GM12875 (cell line): ENCODE measurements around the gene CENPVL3.

Source experiments
- H3K4me3 ChIP-seq: one replicate; pipeline ENCODE4 v1.5.1; 2011; ENCODE audit warnings: low read depth, low read length, control low read depth
- CTCF ChIP-seq: IDR thresholded peaks from 2 replicates; pipeline ENCODE4 v1.5.1; 2011; ENCODE audit warnings: low read depth, mild to moderate bottlenecking, control low read depth, inconsistent platforms, low read length, moderate library complexity, borderline replicate concordance; ENCODE audit not compliant: insufficient read depth

Gene CENPVL3

GRCh38 chrX:51606446-51606845, 12.3 kb downstream of the CENPVL3 start:
- no peak overlapping the region for H3K4me3 ChIP-seq
- TF ChIP-seq CTCF: no peak

GRCh38 chrX:51598899-51599298, 19.8 kb downstream of the CENPVL3 start:
- TF ChIP-seq CTCF: no peak
- H3K4me3 ChIP-seq: no peak overlapping the region

GRCh38 chrX:51571874-51572273, 46.8 kb downstream of the CENPVL3 start:
- no peak overlapping the region for H3K4me3 ChIP-seq
- TF ChIP-seq CTCF: no peak

GRCh38 chrX:51569561-51569960, 49.2 kb downstream of the CENPVL3 start:
- no peak for TF ChIP-seq CTCF
- no peak overlapping the region for H3K4me3 ChIP-seq

GRCh38 chrX:51568586-51568985, 50.1 kb downstream of the CENPVL3 start:
- TF ChIP-seq CTCF: no peak
- no peak overlapping the region for H3K4me3 ChIP-seq
